ENCODE data around the gene ZNF613. TPM values are rescaled to one million over a fixed set of nuclear protein-coding genes. Genes with fewer than 3 reads are reported as not detected.

ZNF613 gene
- total RNA-seq, 2 experiments from 2014 or later, result 6.5 to 10.6 TPM

- ChIA-PET POLR2A (no interaction called here), CTCF (interaction anchor here (1.0 kb wide), 1 partner anchor 11 kb away, joined by 3 read pairs; no protein-coding TSS in a partner anchor)
- no peaks in the 10 kb centered on the region for H3K27me3 Mint-ChIP-seq
- peaks cover 68% of the 10 kb centered on the region for H3K36me3 Mint-ChIP-seq (ENCODE audit: low read depth)
- H3K27ac Mint-ChIP-seq, result no peak overlapping the region
- no peaks in the 10 kb centered on the region for H3K4me1 Mint-ChIP-seq
- H3K9me3 Mint-ChIP-seq, result peaks cover 63% of the 10 kb centered on the region
- no peak for DNase-seq
- no peak overlapping the region for H3K4me3 Mint-ChIP-seq
Observed at GRCh38 chr19:51994048-51994644, 66.9 kb downstream of the ZNF613 start.

Other genes starting within 250 kb of the ZNF613 start
- gene SPACA6, start 234.1 kb upstream of the ZNF613 start, total RNA-seq, result 1 to 10 TPM; 3.1 to 3.9 TPM
- gene HAS1, start 203.5 kb upstream of the ZNF613 start, total RNA-seq, result not detected
- gene FPR1, start 175.6 kb upstream of the ZNF613 start, total RNA-seq, result not detected
- gene FPR2, start 166.3 kb upstream of the ZNF613 start, total RNA-seq, result not detected
- not detected for gene FPR3, start 132.3 kb upstream of the ZNF613 start, total RNA-seq
- gene ZNF577, start 39.5 kb upstream of the ZNF613 start, total RNA-seq, result 1 to 10 TPM; 7.5 to 8.9 TPM
- gene ZNF649, start 22.5 kb upstream of the ZNF613 start, total RNA-seq, result 10 to 100 TPM; 12.2 to 12.8 TPM
- gene ZNF350, start 59.4 kb downstream of the ZNF613 start, total RNA-seq, result 10 to 100 TPM; 15.5 to 17.8 TPM
- 10 to 100 TPM; 10.5 to 11.7 TPM for gene ZNF615, start 80.7 kb downstream of the ZNF613 start, total RNA-seq
- gene ZNF614, start 100.9 kb downstream of the ZNF613 start, total RNA-seq, result 1 to 10 TPM; 9.0 to 9.9 TPM
- gene ZNF432, start 121.4 kb downstream of the ZNF613 start, total RNA-seq, result 10 to 100 TPM; 11.9 to 12.6 TPM
- 10 to 100 TPM; 27.7 to 27.9 TPM for gene ZNF841, start 168.3 kb downstream of the ZNF613 start, total RNA-seq
- 1 to 10 TPM; 7.5 to 8.3 TPM for gene ZNF616, start 212.5 kb downstream of the ZNF613 start, total RNA-seq
- gene ZNF836, start 244.1 kb downstream of the ZNF613 start, total RNA-seq, result 10 to 100 TPM; 21.7 to 23.5 TPM

Measured in activated CD4-positive, alpha-beta T cell treated with anti-CD3 and anti-CD28 coated beads, Interleukin-2, amount 10 ng/mL, durations not matched to agents 7 days and 5 days (primary cell).